NCI-H2029 (cell line): Measurements from ENCODE around the gene CACNG4.

Experiments
- DNase-seq: peaks from one replicate; lab custom pipeline; 2025; lab: John Stamatoyannopoulos, UW

Gene CACNG4

DNA sequence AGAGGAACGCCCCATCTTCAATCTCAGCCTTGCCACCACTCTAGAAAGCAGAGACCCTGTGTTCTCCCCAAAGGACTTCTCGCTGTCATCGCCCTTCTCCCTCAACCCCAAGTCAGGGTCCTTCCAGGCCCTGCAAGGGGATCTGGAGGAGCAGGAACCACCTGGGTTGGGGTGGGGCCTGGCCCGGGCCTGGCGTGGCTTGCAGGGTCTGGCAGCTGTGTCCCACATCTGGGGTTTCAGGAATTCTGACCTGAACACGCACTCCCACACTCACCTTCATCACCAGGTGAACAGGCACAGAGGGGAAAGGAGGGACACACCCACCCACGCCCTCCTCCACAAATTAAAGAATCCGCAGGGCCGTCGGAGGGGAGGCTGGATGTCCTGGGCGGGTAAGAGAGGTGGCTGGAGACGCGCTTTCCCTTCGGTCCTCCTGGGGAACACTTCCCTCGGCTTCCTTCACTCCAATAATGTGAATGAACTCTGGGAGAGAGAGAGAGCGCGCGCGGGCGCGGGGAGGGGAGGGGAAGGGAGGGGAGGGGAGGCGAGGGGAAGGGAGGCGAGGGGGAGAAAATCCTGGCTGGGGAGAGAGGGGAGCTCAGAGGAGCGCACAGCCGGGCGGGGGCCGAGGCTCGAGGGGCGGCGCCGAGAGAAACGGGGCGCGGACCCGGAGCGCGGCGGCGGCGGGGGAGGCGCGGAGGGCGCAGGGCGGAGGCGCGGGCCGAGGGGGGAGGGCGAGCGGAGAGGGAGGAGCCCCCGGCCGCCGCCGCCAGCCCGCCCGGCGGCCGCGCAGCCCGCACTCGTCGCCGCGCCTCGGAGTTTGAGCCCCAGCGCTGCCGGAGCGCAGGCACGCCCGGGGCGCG is at the start of gene CACNG4:
Gene CACNG4, plus strand, starts transcription at position 799 of the 863 bp plus-strand sequence. CDS start 205 bp downstream, outside the sequence.
- DNase-seq: no peak

DNA sequence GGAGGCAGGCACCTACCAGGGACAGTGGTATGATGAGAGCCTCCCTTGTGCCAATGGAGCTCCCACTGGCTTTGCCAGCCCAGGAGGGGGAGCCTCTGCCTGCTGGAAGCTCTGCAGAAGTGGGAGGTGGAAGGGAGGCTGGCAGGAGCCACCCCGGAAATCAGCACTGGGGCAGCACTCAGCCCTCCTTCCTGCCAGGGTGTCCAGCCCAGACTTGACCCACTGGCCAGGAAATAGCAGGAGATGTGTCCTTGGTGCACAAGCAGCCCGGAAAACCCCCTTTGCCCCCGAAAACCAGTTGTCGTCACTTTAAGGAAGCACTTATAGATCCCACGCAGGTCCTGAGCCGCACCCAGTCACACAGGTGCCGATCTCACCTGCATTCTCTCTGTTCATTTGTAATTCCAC is 49.3 kb upstream of the CACNG4 start:
- no peak for DNase-seq

DNA sequence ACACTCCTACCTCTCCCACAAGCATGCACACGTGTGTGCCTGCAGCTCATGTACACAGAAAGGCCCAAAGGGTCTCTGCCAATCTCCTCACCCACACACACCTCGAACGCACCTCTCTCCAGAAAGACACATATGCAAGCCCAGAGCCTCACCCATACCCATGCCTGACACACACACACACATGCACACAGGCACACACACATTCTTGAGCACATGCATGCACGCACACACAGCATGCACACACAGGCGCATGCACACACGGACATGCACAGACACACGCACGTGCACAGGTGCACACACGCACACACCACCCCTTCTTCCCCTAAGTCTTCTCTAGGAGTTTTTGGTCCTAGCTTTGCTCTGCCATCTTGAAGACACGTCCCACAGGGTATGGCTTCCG is 48.7 kb upstream of the CACNG4 start:
- no peak for DNase-seq

GRCh38 chr17:66916946-66917345 is 47.6 kb upstream of the CACNG4 start:
- DNase-seq: no peak

GRCh38 chr17:66918896-66919295 is 45.6 kb upstream of the CACNG4 start:
- no peak for DNase-seq

DNA sequence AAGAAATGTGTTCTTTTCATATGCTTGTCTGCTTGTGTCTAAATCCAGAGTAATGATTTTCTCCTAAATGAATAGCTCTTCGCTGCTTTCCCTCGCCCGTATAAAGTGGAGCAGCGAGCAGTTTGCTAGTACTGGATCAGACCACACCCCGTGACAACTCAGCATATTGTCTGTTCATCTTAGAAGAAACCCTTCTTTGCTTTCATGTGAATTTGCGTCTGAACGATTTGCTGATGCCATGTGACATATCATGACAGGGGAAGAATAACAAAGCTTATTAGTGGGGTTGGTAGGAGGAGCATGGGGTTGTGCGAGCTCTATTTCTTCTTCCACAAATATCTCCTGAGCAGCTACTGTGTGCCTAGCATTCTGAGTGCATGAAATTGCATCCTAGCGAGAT is 44.1 kb upstream of the CACNG4 start:
- DNase-seq: no peak

- DNase-seq: no peak
These were observed 43.6 kb upstream of the CACNG4 start for GRCh38 chr17:66920950-66921349.

- DNase-seq: no peak
These were observed 40.6 kb upstream of the CACNG4 start for GRCh38 chr17:66923886-66924285.

GRCh38 chr17:66925811-66926500 is 38.6 kb upstream of the CACNG4 start:
- DNase-seq: no peak

GRCh38 chr17:66928949-66929348 is 35.6 kb upstream of the CACNG4 start:
- DNase-seq: no peak

DNA sequence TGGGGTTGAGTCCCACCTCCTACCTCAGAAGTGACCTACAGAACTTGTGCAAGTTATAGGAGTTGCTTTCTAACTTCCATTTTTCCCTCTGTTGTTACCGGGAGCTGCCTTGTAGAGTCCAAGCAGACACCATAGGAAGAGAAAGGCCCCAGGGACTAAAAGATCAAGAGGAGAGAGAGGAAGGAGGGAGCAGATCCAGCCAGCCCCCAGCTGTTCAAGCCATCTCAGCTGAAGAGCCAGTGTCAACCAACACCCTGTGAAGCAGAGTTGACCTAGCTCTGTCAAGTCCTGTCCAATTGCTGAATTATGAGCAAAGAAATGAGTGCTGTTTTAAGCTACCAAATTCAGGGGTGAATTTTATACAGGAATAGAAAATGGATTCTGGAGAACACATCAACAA is 34.9 kb upstream of the CACNG4 start:
- DNase-seq: no peak

GRCh38 chr17:66930933-66931332 is 33.6 kb upstream of the CACNG4 start:
- DNase-seq: no peak

GRCh38 chr17:66932311-66932710 is 32.2 kb upstream of the CACNG4 start:
- DNase-seq: no peak

GRCh38 chr17:66934040-66934439 is 30.5 kb upstream of the CACNG4 start:
- DNase-seq: no peak

DNA sequence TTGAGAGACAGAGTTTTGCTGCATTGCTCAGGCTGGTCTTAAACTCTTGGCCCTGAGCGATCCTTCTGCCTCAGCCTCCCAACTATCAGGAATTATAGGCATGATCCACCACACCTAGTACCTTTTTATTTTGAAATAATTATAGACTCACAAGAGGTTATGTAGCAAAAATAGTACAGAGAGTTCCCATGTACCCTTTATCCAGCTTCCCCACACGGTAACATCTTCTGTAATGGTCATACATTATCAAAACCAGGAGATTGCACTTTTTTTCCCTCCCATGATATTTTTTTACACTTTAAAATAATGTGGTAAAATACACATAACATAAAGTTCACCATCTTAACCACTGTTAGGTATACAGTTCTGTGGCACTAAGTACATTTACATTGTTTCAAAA is 28.8 kb upstream of the CACNG4 start:
- DNase-seq: no peak

DNA sequence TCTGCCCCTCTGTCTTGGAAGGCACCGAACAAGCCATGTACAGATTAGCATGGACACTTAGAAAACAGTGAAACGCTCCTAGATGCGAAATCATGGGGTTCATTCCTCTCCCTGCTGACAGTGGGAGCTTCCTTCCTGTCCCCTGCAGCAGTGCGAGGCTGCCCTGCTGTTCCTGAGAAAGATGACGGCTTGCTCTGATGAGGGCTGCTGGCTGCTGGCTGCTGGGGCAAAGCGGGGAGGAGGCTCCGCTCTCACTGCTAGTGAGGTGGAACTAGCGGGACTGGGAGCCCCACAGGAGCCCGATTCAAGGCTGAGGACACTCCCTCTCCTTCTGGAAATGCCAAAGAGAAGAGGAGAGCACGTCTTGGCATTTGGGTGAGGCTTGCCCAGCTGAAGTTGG is 25.9 kb upstream of the CACNG4 start:
- no peak for DNase-seq

DNA sequence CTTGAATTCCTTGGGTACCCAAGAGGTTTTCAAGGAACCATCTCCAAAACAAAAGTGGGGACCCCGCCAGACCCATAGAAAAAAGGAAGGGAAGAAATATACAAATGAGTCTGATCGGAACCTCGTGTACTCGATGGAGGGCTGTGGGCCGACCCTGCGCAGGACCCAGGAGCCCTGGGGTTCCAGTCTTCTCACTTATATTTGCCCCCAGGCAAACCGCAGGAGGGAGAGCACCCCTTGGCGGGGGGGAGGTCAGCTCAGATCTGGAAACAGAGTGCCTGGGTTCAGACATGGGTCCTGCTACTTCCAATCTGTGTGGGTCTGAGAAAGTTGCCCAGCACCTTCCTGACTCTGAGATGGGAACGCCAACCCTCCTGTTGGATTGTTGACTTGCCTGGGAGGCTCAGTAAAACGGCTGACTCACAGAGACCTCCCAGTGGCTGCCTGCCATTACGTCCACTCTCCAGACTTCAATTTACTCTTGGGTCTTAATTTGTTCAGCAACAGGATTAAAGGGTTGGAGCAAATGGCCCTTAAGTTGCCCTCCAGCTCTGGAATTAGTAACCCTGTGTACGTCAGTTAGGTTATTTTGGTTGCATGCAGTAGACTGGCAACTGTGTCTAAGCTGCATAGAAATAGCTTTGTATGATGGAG is 24.9 kb upstream of the CACNG4 start:
- DNase-seq: no peak

- no peak for DNase-seq
These were observed 23.3 kb upstream of the CACNG4 start for GRCh38 chr17:66941249-66941648.

- DNase-seq: no peak
These were observed 22.6 kb upstream of the CACNG4 start for GRCh38 chr17:66941773-66942450.

DNA sequence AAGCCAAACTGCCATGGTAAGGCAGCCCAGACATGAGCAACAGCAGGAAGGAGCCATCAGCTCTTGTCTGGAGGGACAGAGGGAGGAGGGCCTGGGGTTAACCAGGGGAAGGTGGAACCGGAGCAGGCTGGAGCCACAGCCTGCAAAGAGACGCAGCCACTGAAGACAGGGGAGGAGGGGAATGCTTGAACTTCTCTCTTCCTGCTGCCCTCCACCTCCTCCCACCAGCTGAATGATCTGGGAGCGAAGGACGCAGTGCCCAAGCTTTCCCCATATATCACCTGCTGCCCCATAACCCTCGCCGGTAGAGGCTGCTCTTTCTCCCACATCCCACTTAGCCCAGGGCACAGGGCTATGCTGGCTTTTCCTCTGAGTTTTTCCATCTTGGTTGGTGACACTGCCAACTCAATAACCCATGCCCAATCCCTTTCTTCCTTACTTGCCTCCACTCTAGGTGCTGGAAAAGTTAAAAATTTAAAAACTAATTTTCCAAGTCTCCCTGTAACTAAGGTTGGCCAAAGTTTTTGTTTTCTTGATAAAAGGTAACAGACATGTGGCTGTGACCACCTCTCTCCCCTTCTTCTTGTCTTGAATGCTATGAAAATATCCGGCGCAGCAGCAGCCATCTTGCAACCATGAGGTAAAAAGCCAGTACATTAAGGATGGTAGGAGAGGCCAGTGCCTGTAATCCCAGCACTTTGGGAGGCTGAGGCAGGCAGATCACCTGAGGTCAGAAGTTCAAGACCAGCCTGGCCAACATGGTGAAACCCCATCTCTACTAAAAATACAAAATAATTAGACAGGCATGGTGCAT is 21.8 kb upstream of the CACNG4 start:
- DNase-seq: no peak

GRCh38 chr17:66943484-66943883 is 21.0 kb upstream of the CACNG4 start:
- no peak for DNase-seq
